ENCODE results near the gene ERVK3-1. TPM values are rescaled to one million over a fixed set of nuclear protein-coding genes. Genes with fewer than 3 reads are reported as not detected.

Gene ERVK3-1
- total RNA-seq, 8 experiments from 2014 or later = 38.0 to 72.5 (median 53.6) TPM

- H3K4me1 ChIP-seq (replicated peaks in 1 of 2) = no peaks in the 10 kb centered on the region
- H3K4me3 ChIP-seq = no peak overlapping the region
- WGBS, 10 experiments = 0 to 100% (median 80%) methylated on average over 1 of the region's 2 CpGs; no CpG with 5 or more reads in 5 of the 10 experiments
- peak in 3 of 8 experiments; percentile 15 to 82 (median 72) for ATAC-seq (replicated peaks in 6 of 8)
- no peak overlapping the region for H3K27ac ChIP-seq
- in situ Hi-C loops (cut with MboI; ENCODE audit: low pct_unique_long_range_greater_than_20kb in 2 of 9, low sequenced_read_pairs in 9 of 9, unreplicated experiment in 9 of 9) = no loop called here
Measured at GRCh38 chr19:58315580-58315979, 10.4 kb downstream of the ERVK3-1 start.

GRCh38 chr19:58317476-58318072 lies 12.4 kb downstream of the ERVK3-1 start:
- peak in 3 of 8 experiments; percentile 37 to 69 (median 48) for ATAC-seq (replicated peaks in 6 of 8)
- Histone ChIP-seq H3K4me3 (no peak overlapping the region), H3K4me1 (replicated peaks in 1 of 2) (no peaks in the 10 kb centered on the region), H3K27ac (no peak overlapping the region)
- 61 to 96% (median 86%) methylated on average over 3 to 7 of the region's 7 CpGs; no CpG with 5 or more reads in 3 of the 10 experiments for WGBS, 10 experiments
- in situ Hi-C loops (cut with MboI; ENCODE audit: low pct_unique_long_range_greater_than_20kb in 2 of 9, low sequenced_read_pairs in 9 of 9, unreplicated experiment in 9 of 9) = no loop called here

DNA sequence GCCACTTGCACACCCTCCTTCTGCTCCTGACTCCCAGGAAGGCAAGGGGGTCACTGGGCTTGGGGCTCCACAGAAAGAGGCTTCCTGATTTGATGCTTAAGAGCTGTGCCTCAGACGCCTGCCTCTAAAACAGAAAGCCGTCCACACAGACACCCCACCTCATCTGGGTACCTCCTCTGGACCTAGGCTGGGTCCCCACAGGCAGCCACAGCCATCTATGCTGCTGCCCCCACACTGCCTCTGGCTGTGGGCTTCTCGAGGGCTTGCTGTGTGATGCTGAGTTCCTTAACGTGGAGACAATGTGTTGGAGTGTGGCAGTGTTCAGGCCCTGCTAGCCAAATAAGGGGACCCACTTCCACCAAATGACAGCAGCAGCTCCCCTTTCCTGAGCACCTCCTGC lies 13.1 kb downstream of the ERVK3-1 start:
- ATAC-seq (replicated peaks in 6 of 8) = no peak
- Histone ChIP-seq H3K4me3 (no peak overlapping the region), H3K4me1 (replicated peaks in 1 of 2) (no peaks in the 10 kb centered on the region), H3K27ac (no peak overlapping the region)
- in situ Hi-C loops (cut with MboI; ENCODE audit: low pct_unique_long_range_greater_than_20kb in 2 of 9, low sequenced_read_pairs in 9 of 9, unreplicated experiment in 9 of 9) = no loop called here
- 67 to 100% methylated on average over 1 to 2 of the region's 4 CpGs; no CpG with 5 or more reads in 8 of the 10 experiments for WGBS, 10 experiments

DNA sequence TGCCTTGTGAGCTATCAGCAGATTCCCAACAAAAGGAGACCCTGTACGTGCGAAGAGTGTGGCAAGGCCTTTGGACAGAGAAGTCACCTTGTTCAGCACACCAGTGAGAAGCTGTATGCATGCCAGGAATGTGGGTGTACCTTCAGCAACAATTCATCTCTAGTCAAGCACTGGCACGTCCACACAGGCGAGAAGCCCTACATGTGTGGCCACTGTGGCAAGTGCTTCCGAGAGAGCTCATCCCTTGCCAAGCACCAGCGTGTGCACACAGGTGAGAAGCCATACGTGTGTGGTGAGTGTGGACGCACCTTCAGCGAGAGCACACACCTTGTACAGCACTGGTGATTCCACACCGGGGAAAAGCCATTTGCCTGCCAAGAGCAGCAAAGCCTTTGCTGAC lies 14.1 kb downstream of the ERVK3-1 start:
- H3K4me1 ChIP-seq (replicated peaks in 1 of 2) = no peaks in the 10 kb centered on the region
- H3K4me3 ChIP-seq = no peak overlapping the region
- peak in 4 of 8 experiments; percentile 7 to 35 (median 25) for ATAC-seq (replicated peaks in 6 of 8)
- no peak overlapping the region for H3K27ac ChIP-seq
- 61 to 100% (median 98%) methylated on average over 1 to 6 of the region's 10 CpGs; no CpG with 5 or more reads in 6 of the 10 experiments for WGBS, 10 experiments
- in situ Hi-C loops (cut with MboI; ENCODE audit: low pct_unique_long_range_greater_than_20kb in 2 of 9, low sequenced_read_pairs in 9 of 9, unreplicated experiment in 9 of 9) = no loop called here

DNA sequence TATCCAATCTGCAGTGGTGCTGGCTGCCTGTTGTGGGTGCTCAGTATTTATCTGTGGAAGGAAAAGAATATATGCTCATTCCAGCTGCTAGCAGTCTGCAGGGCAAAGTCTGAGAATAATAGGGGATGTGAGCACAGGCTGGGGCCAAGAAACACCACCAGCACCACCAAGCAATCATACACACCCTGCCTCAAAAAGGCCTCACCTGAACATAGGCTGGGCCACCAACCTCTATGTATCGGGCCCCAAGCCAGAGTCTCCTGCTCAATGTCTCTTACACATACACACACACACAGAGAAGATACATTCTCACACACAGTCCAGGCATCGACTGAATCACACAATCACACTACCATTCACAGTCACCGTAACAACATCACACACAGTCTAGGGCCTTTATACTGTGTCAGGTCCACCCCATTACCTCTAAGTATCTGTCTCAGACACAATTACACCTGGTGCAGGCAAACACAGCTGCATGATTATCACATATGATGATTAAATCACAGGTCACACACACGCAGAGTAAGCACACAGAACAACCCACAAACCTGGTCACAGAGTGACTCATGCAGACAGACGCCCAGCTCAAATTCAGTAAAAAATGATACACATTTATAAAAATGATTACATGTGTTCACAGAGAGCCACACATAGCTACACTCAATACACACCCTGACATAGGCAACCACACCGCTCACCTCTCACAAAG lies 20.3 kb downstream of the ERVK3-1 start:
- 67 to 100% (median 90%) methylated on average over 1 to 5 of the region's 6 CpGs; no CpG with 5 or more reads in 2 of the 10 experiments for WGBS, 10 experiments
- Histone ChIP-seq H3K4me3 (peak overlapping the region; percentile 60 to 94 (median 65)), H3K4me1 (replicated peaks in 1 of 2) (peaks cover 14 to 21% of the 10 kb centered on the region in 2 donors), H3K27ac (peak overlapping the region in 1 of 2 donors; percentile 60)
- no peak for ATAC-seq (replicated peaks in 6 of 8)
- in situ Hi-C loops (cut with MboI; ENCODE audit: low pct_unique_long_range_greater_than_20kb in 2 of 9, low sequenced_read_pairs in 9 of 9, unreplicated experiment in 9 of 9) = no loop called here

- in situ Hi-C loops (cut with MboI; ENCODE audit: low pct_unique_long_range_greater_than_20kb in 2 of 9, low sequenced_read_pairs in 9 of 9, unreplicated experiment in 9 of 9) = no loop called here
- WGBS, 10 experiments = 0 to 20% (median 5%) methylated on average over 1 to 4 of the region's 9 CpGs; no CpG with 5 or more reads in 6 of the 10 experiments
- peaks cover 14 to 21% of the 10 kb centered on the region in 2 donors for H3K4me1 ChIP-seq (replicated peaks in 1 of 2)
- peak overlapping the region; percentile 60 to 80 for H3K27ac ChIP-seq
- peak in 7 of 8 experiments; percentile 1 to 55 (median 46) for ATAC-seq (replicated peaks in 6 of 8)
- peak overlapping the region; percentile 60 to 94 (median 65) for H3K4me3 ChIP-seq
Measured at GRCh38 chr19:58326501-58326913, 21.3 kb downstream of the ERVK3-1 start.

- H3K27ac ChIP-seq = peak within 1 kb of the TSS; percentile 73 to 80
- WGBS, 10 experiments = 0 to 2% (median 0%) methylated on average over 1 to 17 of the region's 62 CpGs; no CpG with 5 or more reads in 2 of the 10 experiments
- H3K4me3 ChIP-seq = peak within 1 kb of the TSS; percentile 60 to 94 (median 65)
- peaks cover 14 to 21% of the 10 kb centered on the region in 2 donors for H3K4me1 ChIP-seq (replicated peaks in 1 of 2)
- peak; percentile 86 to 96 (median 94) for ATAC-seq (replicated peaks in 6 of 8)
- in situ Hi-C loops (cut with MboI; ENCODE audit: low pct_unique_long_range_greater_than_20kb in 2 of 9, low sequenced_read_pairs in 9 of 9, unreplicated experiment in 9 of 9) = no loop called here
Measured at GRCh38 chr19:58326914-58327726, 21.9 kb downstream of the ERVK3-1 start, which contains the start of gene ZSCAN22. Gene ZSCAN22 (plus strand): TSS chr19:58326994. CDS start chr19:58334803, 7,809 bp downstream.

- H3K27ac ChIP-seq = no peak overlapping the region
- ATAC-seq (replicated peaks in 6 of 8) = no peak
- 18 to 100% (median 33%) methylated on average over 1 to 7 of the region's 10 CpGs; no CpG with 5 or more reads in 4 of the 10 experiments for WGBS, 10 experiments
- no peak overlapping the region for H3K4me3 ChIP-seq
- in situ Hi-C loops (cut with MboI; ENCODE audit: low pct_unique_long_range_greater_than_20kb in 2 of 9, low sequenced_read_pairs in 9 of 9, unreplicated experiment in 9 of 9) = no loop called here
- H3K4me1 ChIP-seq (replicated peaks in 1 of 2) = peaks cover 14 to 21% of the 10 kb centered on the region in 2 donors
Measured at GRCh38 chr19:58328999-58329398, 23.8 kb downstream of the ERVK3-1 start.

- in situ Hi-C loops (cut with MboI; ENCODE audit: low pct_unique_long_range_greater_than_20kb in 2 of 9, low sequenced_read_pairs in 9 of 9, unreplicated experiment in 9 of 9) = no loop called here
- H3K4me3 ChIP-seq = no peak overlapping the region
- 0 to 82% (median 80%) methylated on average over 2 to 4 of the region's 4 CpGs; no CpG with 5 or more reads in 3 of the 10 experiments for WGBS, 10 experiments
- peak in 2 of 8 experiments; percentile 16 to 27 for ATAC-seq (replicated peaks in 6 of 8)
- H3K27ac ChIP-seq = no peak overlapping the region
- peaks cover 12 to 18% of the 10 kb centered on the region in 2 donors for H3K4me1 ChIP-seq (replicated peaks in 1 of 2)
Measured at GRCh38 chr19:58330458-58330857, 25.3 kb downstream of the ERVK3-1 start.

GRCh38 chr19:58332697-58333096 lies 27.5 kb downstream of the ERVK3-1 start:
- Histone ChIP-seq H3K27ac (no peak overlapping the region), H3K4me3 (no peak overlapping the region), H3K4me1 (replicated peaks in 1 of 2) (peaks cover 4 to 11% of the 10 kb centered on the region in 2 donors)
- in situ Hi-C loops (cut with MboI; ENCODE audit: low pct_unique_long_range_greater_than_20kb in 2 of 9, low sequenced_read_pairs in 9 of 9, unreplicated experiment in 9 of 9) = no loop called here
- ATAC-seq (replicated peaks in 6 of 8) = no peak
- 33 to 100% (median 90%) methylated on average over 1 of the region's 1 CpG; no CpG with 5 or more reads in 4 of the 10 experiments for WGBS, 10 experiments

GRCh38 chr19:58334691-58335249 lies 29.6 kb downstream of the ERVK3-1 start:
- in situ Hi-C loops (cut with MboI; ENCODE audit: low pct_unique_long_range_greater_than_20kb in 2 of 9, low sequenced_read_pairs in 9 of 9, unreplicated experiment in 9 of 9) = no loop called here
- 70 to 95% (median 93%) methylated on average over 2 to 12 of the region's 19 CpGs; no CpG with 5 or more reads in 3 of the 10 experiments for WGBS, 10 experiments
- no peak overlapping the region for H3K4me3 ChIP-seq

DNA sequence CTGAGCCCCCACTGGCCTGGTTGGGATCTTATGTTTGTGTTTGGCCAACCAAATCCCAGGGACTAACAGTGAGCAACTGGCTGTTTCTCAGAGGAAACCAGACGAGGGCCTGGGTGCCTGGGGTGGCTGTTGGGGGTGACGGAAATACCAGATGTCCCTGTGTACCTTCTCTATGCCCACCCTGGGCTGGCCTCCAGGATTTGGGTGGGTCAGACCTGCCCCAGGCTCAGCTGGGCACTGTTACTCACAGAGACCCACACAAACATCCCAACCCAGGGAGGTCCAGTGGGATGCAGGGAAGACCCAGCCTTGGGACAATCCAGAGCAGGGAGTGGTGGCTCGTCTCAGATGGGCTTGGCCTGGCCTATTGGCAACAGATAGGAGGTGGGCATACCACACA lies 30.5 kb downstream of the ERVK3-1 start:
- in situ Hi-C loops (cut with MboI; ENCODE audit: low pct_unique_long_range_greater_than_20kb in 2 of 9, low sequenced_read_pairs in 9 of 9, unreplicated experiment in 9 of 9) = no loop called here
- H3K4me1 ChIP-seq (replicated peaks in 1 of 2) = no peaks in the 10 kb centered on the region
- no peak overlapping the region for H3K4me3 ChIP-seq
- 20 to 100% (median 86%) methylated on average over 1 to 2 of the region's 3 CpGs; no CpG with 5 or more reads in 6 of the 10 experiments for WGBS, 10 experiments
- ATAC-seq (replicated peaks in 6 of 8) = no peak
- H3K27ac ChIP-seq = no peak overlapping the region

More at GRCh38 chr19:58334691-58335249, 29.6 kb downstream of the ERVK3-1 start:
- ATAC-seq (replicated peaks in 6 of 8) = no peak
- Histone ChIP-seq H3K4me1 (replicated peaks in 1 of 2) (no peaks in the 10 kb centered on the region), H3K27ac (no peak overlapping the region)
